UCSD-AML1 (cell line): Measurements from ENCODE around the gene FAM120A.

Experiments used
- DNase-seq: peaks from one replicate; lab custom pipeline; 2025; ENCODE audit not compliant: unreplicated experiment; lab: John Stamatoyannopoulos, UW

FAM120A gene

GRCh38 chr9:93447655-93448054 is 3.8 kb upstream of the FAM120A start:
- no peak for DNase-seq

- DNase-seq: peak; percentile 41
Measured at GRCh38 chr9:93451849-93452709, 594 bp downstream of the FAM120A start.

DNA sequence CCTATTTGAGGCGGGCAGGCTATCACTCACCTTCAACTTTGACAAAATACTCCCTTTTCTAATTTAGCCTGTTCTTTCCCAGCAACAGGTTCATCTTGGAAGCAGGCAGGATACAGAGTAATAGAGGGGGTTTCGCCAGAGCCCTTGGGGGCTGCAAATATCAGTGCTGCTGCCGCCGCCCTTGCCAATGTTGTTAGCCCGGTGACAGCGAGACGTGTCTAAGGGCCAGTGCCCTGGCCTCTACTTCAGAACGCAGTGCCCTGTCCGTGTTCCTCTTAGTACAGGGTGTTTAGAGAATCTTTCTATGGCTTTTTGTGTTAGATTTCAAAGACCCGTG is 1.2 kb downstream of the FAM120A start:
- no peak for DNase-seq

- DNase-seq: peak; percentile 88
Measured at GRCh38 chr9:93453047-93453914, 1.8 kb downstream of the FAM120A start, which contains the start of gene FAM120AOS. Gene FAM120AOS (minus strand): TSS chr9:93453581. CDS start chr9:93452709, 872 bp downstream.

GRCh38 chr9:93456022-93456421 is 4.5 kb downstream of the FAM120A start:
- DNase-seq: no peak

GRCh38 chr9:93456504-93456903 is 5.0 kb downstream of the FAM120A start:
- DNase-seq: no peak

GRCh38 chr9:93457006-93457405 is 5.5 kb downstream of the FAM120A start:
- DNase-seq: no peak

DNA sequence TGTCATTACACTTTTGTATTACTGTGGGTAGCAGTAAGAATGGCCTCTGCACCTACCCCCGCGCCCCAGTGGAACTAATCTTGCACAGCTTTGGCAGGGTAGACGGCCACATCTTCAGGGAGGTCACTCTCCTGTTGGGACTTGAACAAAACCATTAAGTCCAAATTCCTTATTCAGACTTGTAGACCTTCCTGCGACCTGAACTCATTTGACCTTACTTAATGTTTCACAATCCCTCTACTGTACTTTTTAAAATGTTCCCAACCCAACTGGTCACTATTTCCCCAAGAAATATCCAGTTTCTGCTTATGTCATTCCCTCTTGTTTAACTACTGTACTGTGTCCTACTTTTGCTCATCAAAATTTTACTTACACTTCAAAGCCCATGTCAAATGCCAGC is 7.2 kb downstream of the FAM120A start:
- no peak for DNase-seq

DNA sequence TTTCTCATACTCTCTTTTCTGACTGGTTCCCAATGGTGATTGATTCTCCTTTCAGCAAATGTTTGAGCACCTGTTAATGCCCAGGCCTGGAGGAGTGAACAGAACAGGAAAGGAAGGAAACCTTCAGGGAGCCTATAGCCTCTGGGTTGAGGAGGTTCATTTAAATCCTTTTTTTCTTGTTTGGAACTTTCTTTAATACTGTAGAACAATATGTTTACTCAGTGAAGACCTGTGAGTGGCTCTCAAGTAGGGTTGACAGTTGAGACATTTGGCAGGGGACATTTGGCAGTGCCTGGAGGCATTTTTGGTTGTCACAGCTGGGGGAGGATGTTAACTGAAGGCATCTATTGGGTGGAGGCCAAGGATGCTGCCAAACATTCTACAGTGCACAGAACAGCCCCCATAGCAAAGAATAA is 8.0 kb downstream of the FAM120A start:
- DNase-seq: no peak

GRCh38 chr9:93460689-93461413 is 9.4 kb downstream of the FAM120A start:
- DNase-seq: no peak

GRCh38 chr9:93461414-93461743 is 9.9 kb downstream of the FAM120A start:
- no peak for DNase-seq

GRCh38 chr9:93461821-93462220 is 10.3 kb downstream of the FAM120A start:
- no peak for DNase-seq

DNA sequence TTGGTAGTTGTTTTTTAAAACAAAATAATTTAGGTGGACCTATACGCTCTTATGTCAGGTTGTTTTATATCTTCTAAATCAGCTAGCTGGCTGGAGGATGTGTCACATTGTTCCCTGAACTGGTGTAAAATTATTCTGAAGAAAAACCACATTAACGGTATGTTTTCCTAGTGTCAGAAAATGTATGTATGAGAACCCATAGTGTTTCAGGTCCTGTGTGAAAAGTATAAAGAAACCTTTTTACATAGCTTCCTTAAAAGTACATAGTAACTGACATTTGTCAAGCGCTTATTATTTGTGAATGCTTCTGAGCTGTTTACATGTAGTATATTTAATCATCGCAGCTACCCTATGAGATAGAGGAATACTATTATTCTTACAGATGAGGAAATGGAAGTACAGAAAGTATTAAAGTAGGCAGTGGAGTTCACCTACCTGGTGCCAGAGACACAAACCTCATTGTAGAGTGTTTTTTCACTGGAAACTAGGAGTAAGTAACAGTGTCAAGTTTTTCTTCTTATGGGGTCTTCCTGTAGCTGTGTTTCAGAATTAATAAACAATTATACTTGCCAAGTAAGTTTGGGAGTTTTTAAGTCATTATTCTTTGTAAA is 12.3 kb downstream of the FAM120A start:
- DNase-seq: no peak

DNA sequence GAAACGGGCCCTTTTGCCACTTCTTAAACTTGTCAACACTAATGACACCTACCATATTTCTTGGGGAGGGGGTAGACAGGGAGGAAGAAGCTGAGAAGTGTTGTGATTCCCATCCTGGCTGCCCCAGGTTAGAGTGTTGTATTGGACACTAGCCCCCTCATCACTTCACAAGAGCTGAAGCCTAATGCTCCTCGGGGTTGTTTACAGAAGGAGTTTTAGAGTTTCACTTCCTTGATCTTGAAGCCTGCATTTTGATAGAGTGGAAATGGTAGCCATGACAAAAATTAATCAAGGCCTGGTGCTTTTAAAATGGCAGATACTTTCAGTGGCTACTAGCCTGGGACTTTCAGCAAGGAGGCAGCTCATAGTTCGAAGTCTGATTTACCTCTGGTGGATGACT is 12.9 kb downstream of the FAM120A start:
- DNase-seq: no peak

GRCh38 chr9:93464876-93465275 is 13.4 kb downstream of the FAM120A start:
- no peak for DNase-seq

DNA sequence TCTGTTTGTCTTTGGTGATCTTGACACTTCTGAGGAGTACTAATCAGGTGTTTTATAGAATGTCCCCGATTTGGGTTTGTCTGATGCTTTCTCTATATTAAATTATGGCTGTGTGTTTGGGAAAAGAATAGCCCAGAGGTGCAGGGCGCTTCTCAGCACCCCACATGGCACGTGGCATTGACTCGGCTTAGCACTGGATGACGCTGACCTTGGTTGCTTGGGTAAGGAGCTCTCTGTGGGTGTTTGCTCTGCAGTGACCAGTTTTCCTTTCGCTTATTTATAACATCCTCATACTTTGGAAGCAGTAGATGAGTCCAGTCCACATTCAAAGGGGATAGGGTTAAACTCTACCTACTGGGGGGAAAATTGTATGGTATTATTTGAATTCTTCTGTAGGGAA is 14.4 kb downstream of the FAM120A start:
- DNase-seq: no peak

- DNase-seq: no peak
Measured at GRCh38 chr9:93466416-93467061, 15.1 kb downstream of the FAM120A start.

- DNase-seq: no peak
Measured at GRCh38 chr9:93467062-93467416, 15.6 kb downstream of the FAM120A start.

DNA sequence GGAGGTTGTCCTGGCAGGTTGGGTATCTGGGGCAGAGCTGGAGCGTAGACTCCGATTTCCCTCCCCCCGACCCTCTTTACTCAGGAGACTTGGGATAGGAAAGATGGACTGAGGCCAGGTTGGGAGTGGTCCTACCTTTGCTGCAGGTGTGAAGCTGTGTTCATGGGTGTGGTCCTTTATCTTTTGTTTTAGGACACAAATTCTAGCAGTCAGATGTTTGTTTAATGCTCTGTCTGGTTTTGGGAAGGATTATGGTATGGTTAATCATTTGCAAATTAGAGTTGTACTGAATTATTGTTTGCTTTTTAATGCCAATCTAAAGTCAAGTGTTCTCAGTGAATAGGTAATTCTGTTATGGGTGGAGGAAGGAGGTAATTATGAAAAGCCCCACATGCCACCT is 16.0 kb downstream of the FAM120A start:
- no peak for DNase-seq

- DNase-seq: no peak
Measured at GRCh38 chr9:93468763-93469456, 17.4 kb downstream of the FAM120A start.
